AG08396 (cell line): ENCODE data around the gene RALY.

ENCODE experiments used
- DNase-seq: peaks from one replicate; pipeline ENCODE4 v3.0.0; 2012; ENCODE audit warnings: low spot score, mixed read lengths

RALY gene

GRCh38 chr20:33986560-33987216, 7.0 kb upstream of the RALY start:
- no peak for DNase-seq

DNA sequence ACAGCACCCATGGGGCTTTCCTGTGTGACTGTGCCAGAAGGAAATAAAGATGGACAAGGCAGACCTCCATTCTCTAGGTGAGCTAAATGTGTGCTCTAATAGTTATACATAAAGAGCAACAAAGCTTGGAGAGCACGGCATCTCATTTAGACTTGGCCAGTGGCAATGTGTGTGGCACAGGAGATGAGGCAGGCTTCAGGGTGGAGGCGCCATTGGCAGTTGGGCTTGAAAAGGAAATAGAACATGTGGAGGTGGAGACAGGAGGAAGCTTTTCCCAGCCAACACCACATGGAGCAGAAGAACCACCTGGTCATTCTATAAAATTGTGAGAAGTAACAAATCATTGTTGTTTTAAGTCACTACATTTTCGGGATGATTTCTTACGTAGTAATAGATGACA, 3.6 kb upstream of the RALY start:
- no peak for DNase-seq

- no peak for DNase-seq
Measured at GRCh38 chr20:33991502-33991901, 2.2 kb upstream of the RALY start.

DNA sequence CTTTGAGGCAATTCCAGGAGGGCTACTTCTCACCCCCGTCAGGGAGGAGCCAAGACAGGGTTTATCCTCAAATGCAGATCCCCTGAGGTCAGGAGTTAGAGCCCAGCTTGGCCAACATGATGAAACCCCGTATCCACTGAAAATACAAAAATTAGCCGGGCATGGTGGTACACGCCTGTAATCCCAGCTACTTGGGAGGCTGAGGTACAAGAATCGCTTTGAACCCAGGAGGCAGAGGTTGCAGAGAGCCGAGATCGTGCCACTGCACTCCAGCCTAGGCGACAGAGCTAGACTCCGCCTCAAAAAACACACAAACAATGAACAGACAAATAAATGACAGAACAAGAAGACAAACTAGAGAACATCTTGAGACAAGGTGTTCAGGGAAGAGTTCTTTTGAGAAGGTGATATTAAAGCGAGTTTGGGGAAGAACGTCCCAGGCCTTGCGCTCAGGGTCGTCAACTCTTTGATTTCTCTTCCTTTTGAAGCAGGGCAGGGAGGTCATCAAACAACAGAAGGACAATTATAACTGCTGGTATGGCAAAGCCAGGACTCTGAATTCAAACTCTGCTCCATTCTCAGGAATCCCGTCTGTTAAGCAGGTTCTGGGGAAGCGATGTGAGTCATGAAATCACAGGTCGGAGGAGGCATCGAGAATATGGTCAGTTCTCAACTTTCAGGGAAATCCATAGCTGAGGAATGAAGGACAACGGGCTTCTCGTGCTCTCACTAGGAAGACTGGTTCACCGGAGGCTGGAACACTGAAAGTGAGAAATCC, 1.4 kb upstream of the RALY start:
- no peak for DNase-seq

GRCh38 chr20:33992923-33993575, 662 bp upstream of the RALY start:
- peak; percentile 97 for DNase-seq

- DNase-seq, result peak; percentile 80
Measured at GRCh38 chr20:33994222-33994913, 657 bp downstream of the RALY start.

- DNase-seq, result peak; percentile 13
Measured at GRCh38 chr20:33995053-33995831, 1.5 kb downstream of the RALY start.

DNA sequence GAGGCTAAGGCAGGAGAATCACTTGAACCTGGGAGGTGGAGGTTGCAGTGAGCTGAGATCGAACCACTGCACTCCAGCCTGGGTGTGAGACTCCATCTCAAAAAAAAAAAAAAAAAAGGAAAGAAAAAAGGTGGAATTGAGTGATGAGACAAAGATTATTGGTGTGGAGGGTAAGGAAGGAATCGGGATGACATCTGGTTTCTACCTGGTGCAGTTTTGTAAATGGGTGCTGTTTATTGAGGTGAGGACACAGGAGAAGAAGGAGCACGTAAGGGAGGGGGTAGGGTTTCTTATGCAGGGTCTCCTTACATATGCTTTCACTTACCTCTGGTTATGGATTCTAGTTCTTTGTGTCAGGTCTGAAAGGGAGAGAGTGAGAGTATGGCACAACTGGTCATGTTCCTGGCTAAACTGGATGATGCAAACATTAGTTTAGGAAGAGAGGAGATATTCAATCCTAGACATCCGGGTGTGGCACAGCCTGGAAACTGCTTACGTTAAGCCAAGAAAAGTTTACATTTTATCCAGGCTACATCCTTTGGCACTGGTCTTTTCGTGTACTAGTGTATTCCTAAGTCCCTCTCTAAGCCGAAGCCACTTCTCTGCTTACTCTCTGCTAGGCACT, 5.4 kb downstream of the RALY start:
- peak; percentile 24 for DNase-seq

- DNase-seq, result peak; percentile 39
Measured at GRCh38 chr20:34001378-34001777, 7.7 kb downstream of the RALY start.

GRCh38 chr20:34004227-34004626, 10.5 kb downstream of the RALY start:
- DNase-seq, result no peak

DNA sequence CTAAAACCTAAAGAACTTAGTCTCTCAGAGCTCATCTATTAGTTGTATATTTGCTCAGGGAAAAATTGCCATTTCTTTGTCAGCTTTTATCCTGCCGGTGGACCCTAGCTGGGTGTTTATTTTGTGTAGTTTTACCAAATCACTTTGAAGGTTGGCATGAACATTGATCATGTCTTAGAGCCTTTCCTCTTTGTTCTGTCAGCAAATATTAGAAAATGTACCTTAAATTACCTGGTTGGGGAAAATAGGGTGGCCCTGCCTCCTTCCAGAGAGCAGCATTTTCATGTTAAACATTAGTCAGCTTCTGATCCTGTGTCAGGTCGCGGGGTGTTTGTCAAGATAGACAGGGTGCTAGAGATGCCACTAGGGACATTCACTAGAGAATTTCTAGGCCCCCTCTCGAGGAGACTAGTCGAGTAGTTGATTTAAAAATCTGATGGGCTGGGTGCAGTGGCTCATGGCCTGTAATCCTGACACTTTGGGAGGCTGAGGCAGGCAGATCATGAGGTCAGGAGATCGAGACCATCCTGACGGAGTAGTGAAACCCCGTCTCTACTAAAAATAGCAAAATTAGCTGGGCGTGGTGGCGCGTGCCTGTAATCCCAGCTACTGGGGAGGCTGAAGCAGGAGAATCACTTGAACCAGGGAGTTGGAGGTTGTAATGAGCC, 11.2 kb downstream of the RALY start:
- no peak for DNase-seq

- DNase-seq, result no peak
Measured at GRCh38 chr20:34006619-34007018, 12.9 kb downstream of the RALY start.

GRCh38 chr20:34008477-34008876, 14.8 kb downstream of the RALY start:
- no peak for DNase-seq

- DNase-seq, result no peak
Measured at GRCh38 chr20:34010405-34010931, 16.8 kb downstream of the RALY start.

DNA sequence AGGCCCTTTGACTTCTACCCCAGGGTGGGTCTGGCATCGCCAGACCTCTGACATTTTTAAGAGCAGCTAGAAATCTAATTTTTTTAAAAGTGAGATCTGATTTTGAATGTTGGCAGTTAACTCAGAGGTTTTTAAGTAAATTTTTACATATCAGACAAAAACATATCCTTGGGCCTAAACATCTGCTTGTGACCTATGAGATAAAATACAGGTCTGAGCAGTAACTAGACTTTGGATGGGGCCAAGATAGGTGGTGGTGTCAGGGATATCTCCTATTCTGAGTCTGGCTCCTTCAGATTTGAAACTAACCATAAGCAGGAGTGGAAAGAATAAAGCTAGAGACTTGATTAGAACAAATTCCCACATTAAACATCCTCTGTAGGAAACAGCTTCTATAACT, 17.6 kb downstream of the RALY start:
- no peak for DNase-seq

DNA sequence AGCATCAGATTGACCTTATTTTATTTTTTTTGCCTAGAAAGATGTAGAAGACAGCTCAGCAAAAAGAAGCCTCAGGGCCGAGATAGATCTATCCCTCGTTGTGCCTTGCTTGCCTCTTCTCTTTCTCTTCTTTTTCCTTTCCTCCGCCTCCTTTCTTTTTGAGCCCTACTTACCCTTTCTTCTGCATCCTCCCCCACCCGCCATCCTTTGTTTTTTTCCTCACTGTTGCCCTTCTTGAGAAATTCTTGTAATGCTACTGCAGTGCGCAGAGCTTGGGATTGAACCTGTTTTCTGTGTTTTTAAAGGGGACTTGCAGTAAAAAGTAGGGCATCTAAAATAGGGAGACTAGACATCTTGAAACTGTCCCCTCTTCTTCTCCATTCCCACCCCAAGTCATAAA, 18.6 kb downstream of the RALY start:
- no peak for DNase-seq

DNA sequence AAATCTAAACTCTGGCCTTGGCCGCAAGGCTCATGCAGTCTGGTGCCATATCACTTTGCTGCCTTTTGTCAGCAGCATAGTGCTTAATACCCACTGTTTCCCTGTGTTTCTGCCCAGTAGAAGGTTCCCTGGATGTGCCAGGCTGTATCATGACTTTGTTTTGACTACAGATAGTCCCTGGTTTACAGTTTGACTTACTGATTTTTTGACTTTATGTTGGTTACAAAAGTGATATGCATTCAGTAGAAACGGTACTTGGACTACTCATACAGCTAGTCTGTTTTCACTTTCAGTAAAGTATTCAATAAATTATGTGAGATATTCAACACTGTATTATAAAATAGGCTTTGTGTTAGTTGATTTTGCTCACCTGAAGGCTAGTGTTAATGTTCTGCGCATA, 19.0 kb downstream of the RALY start:
- no peak for DNase-seq

GRCh38 chr20:34013554-34013953, 19.8 kb downstream of the RALY start:
- DNase-seq, result no peak

DNA sequence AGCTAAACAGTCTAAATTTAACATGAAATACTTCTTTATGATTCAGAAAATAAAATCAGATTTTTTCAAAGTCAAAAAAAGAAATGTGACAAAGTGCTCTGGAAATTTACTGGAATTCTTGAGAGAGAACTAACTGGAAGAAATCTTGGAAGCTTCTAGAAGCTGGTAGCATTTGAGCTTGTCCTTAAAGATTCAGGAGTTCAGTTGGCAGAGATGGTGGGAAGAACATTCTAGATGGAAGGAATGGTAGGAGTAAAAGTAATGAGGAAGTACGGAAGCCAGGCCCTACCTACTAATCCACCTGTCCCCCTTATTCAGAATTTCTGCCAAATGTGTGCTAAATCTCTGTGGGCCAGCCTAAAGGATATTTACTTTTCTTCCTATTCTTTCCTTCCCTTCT, 21.2 kb downstream of the RALY start:
- DNase-seq, result no peak
